Bronchial epithelial cell (primary cell): ENCODE measurements around the gene FRMD1. TPM values are rescaled to one million over a fixed set of nuclear protein-coding genes. Genes with fewer than 3 reads are reported as not detected.

Experiments
- DNase-seq: peaks from one replicate; pipeline ENCODE4 v3.0.0-alpha.2; 2010; ENCODE audit warnings: low read depth
- FAIRE-seq: peaks from 2 replicates; lab custom pipeline; 2011; peaks lifted over from hg19 to GRCh38; lab: Jason Lieb, UNC
- H3K27me3 ChIP-seq: 2 replicates; pipeline ENCODE4 v1.5.1; 2011; ENCODE audit warnings: low read length; ENCODE audit not compliant: control insufficient read depth, insufficient read depth
- H3K36me3 ChIP-seq: 2 replicates; pipeline ENCODE4 v1.5.1; 2011; ENCODE audit warnings: low read length; ENCODE audit not compliant: control insufficient read depth, insufficient read depth
- H3K4me3 ChIP-seq: 2 replicates; pipeline ENCODE4 v1.5.1; 2011; ENCODE audit warnings: mild to moderate bottlenecking, low read depth, low read length, control low read depth
- CTCF ChIP-seq: IDR thresholded peaks from 2 replicates; pipeline ENCODE4 v1.5.1; 2011; ENCODE audit warnings: mild to moderate bottlenecking, moderate library complexity, low read length, control low read depth, inconsistent platforms; ENCODE audit not compliant: insufficient read depth, severe bottlenecking
- total RNA-seq: library from RNA; depleted of rRNA; stranded (reverse); fragments of >200 nt; gene quantifications from 2 replicates; pipeline ENCODE4 v1.2.1, GENCODE V29; 2014

The FRMD1 gene
- total RNA-seq, 1 donor from 2014 or later, result not detected

- Histone ChIP-seq H3K36me3 (no peaks in the 10 kb centered on the region), H3K27me3 (no peaks in the 10 kb centered on the region), H3K4me3 (no peak overlapping the region)
- TF ChIP-seq CTCF, result no peak
- no peak for FAIRE-seq
- DNase-seq, result no peak
Observed at GRCh38 chr6:168027521-168027920, 51.5 kb downstream of the FRMD1 start.

GRCh38 chr6:168026925-168027324, 52.1 kb downstream of the FRMD1 start:
- FAIRE-seq (no peak), DNase-seq (no peak)
- no peaks in the 10 kb centered on the region for H3K27me3 ChIP-seq
- no peak for TF ChIP-seq CTCF
- no peaks in the 10 kb centered on the region for H3K36me3 ChIP-seq
- no peak overlapping the region for H3K4me3 ChIP-seq

GRCh38 chr6:168025831-168026710, 52.9 kb downstream of the FRMD1 start:
- no peak for DNase-seq
- FAIRE-seq, result no peak
- Histone ChIP-seq H3K4me3 (no peak overlapping the region), H3K36me3 (no peaks in the 10 kb centered on the region), H3K27me3 (no peaks in the 10 kb centered on the region)
- TF ChIP-seq CTCF, result no peak

GRCh38 chr6:168024951-168025510, 54.0 kb downstream of the FRMD1 start:
- no peak for TF ChIP-seq CTCF
- no peak for DNase-seq
- Histone ChIP-seq H3K4me3 (no peak overlapping the region), H3K27me3 (no peaks in the 10 kb centered on the region), H3K36me3 (no peaks in the 10 kb centered on the region)
- no peak for FAIRE-seq

GRCh38 chr6:168022488-168023321, 56.3 kb downstream of the FRMD1 start:
- FAIRE-seq (no peak), DNase-seq (no peak)
- H3K27me3 ChIP-seq, result no peaks in the 10 kb centered on the region
- no peak overlapping the region for H3K4me3 ChIP-seq
- H3K36me3 ChIP-seq, result no peaks in the 10 kb centered on the region
- TF ChIP-seq CTCF, result no peak
